Measurements from ENCODE around the gene OTOG.

The OTOG gene

GRCh38 chr11:17648528-17648927 is 101.5 kb downstream of the OTOG start:
- no peak for DNase-seq (ENCODE audit: low read depth in 1 of 2, low spot score in 1 of 2)

DNA sequence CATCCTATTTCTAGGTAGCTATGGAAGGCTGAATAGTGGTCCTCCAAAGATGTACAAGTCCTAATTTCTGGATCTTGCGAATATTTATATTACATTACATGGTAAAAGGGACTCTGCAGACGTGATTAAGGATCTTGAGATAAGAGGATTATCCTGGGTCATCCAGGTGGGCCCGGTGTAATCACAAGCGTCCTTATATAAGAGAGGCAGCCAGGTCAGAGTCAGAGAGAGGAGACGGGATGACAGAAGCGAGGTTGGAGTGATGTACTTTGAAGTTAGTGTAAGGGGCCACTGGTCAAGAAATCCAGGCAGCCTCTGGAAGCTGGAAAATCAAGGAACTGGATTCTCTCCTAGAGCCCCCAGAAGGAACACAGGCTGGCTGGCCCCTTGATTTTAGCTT is 102.2 kb downstream of the OTOG start:
- DNase-seq (ENCODE audit: low read depth in 1 of 2, low spot score in 1 of 2): no peak

DNA sequence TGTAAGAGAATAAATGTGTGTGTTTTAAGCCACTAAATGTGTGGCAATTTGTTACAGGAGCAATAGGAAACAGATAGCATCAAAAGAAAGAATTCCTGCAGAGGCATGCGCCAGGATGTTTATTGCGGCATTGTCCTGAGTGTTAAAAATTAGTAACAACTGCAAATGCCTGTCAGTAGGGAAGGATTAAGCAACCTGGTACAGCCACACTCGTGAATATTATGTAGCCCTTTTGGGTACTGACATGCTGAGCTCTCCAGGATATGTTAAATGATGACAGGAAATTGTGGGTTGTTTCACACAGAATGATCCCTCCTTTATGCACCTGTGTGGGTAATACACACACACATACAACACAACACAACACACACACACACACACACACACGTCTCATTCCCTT is 102.6 kb downstream of the OTOG start:
- no peak for DNase-seq (ENCODE audit: low read depth in 1 of 2, low spot score in 1 of 2)

DNA sequence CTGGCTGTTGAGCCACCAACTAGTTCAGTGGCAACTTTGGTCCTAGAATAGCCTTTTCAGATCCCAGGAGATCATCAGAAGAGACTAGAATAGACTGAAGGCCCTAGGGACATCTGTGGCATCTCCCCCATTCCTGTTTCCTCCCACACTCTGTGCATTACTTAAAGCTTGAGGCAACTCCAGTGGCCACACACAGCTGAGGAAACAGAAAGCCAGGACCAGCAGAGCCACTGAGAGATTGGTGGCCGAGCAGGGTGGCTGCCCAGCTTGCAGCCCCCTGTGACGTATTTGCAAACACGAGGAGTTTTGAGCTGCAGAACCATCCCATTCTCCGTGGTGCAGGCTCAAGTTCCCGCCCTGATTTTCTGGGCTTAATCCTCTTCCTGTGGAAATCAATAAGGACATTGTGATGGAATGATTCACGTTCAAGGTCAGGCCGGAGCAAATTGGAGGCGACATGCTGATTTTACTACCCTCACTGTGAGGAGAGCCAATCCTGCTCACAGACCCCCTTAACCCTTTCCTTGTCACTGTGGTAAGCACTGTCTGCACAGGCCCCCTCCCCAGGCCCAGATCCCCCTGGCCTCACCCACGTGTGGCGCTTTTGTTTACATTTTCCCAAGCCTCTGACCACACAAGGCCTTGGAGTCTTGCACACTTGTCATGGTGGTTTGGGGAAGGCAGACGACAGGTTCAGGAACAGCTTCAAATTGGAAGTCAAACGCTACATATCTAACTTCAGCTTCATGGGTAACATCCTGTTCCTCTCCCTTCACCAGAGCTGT is 103.3 kb downstream of the OTOG start:
- DNase-seq (ENCODE audit: low read depth in 1 of 2, low spot score in 1 of 2): no peak

- DNase-seq (ENCODE audit: low read depth in 1 of 2, low spot score in 1 of 2): no peak
Measured at GRCh38 chr11:17651061-17651460, 104.0 kb downstream of the OTOG start.

GRCh38 chr11:17651681-17652080 is 104.6 kb downstream of the OTOG start:
- DNase-seq (ENCODE audit: low read depth in 1 of 2, low spot score in 1 of 2): no peak

DNA sequence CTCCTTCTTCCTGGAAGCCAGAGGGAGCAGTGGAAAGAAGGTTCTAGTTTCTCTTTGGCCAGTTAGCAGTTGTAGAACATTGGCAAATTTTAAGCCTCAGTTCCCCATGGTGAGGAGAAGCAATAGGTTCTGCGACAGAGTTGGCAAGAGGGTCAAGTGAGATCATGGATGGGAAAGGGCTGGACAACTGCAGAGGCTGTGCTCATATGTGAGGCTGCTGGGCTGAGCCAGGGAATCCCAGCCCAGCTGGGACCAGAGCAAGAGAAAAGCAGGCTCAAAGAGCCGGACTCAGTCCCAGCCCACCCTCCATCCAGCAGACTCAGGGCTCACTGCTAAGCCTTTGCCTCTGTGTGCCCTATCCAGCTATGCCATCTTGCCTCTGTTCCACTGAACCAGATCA is 105.5 kb downstream of the OTOG start:
- DNase-seq (ENCODE audit: low read depth in 1 of 2, low spot score in 1 of 2): no peak

DNA sequence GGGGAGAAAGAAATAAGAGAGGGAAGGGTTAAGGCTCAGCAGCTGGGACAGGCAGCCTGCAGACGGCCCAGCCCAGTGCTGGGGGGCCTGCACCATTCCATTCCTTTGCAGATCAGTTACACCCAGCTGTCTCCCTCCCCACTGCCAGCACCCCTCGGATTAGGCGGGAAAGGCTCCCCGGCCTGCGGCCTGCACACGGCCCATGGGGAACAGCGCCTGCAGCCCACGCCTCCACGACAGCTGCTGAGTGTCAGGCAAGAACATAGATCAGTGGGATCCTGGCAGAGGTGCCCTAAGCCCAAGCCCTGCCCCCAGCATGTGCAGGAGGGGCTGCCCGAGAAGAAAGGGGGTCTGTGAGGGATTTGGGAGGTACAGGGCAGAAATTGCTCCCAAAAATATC is 106.6 kb downstream of the OTOG start:
- no peak for DNase-seq (ENCODE audit: low read depth in 1 of 2, low spot score in 1 of 2)

GRCh38 chr11:17655682-17656081 is 108.6 kb downstream of the OTOG start:
- DNase-seq (ENCODE audit: low read depth in 1 of 2, low spot score in 1 of 2): no peak

- DNase-seq (ENCODE audit: low read depth in 1 of 2, low spot score in 1 of 2): no peak
Measured at GRCh38 chr11:17658211-17658610, 111.2 kb downstream of the OTOG start.

DNA sequence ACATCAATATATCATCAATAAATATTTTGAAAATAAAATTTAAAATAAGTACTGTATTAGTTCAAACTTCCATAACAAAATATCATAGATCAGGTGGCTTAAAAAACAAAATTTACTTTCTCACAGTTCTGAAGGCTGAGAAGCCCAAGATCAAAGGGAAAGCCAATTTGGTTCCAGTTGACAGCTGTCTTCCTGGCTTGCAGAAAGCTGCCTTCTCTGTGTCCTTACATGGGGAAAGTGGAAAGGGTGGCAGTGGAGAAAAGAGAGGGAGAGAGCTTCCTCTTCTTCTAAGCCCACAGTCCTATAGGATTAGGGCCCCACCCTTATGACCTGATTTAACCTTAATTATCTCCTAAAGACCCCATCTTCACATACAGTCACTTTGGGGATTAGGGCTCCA is 121.1 kb downstream of the OTOG start:
- no peak for DNase-seq (ENCODE audit: low read depth in 1 of 2, low spot score in 1 of 2)

DNA sequence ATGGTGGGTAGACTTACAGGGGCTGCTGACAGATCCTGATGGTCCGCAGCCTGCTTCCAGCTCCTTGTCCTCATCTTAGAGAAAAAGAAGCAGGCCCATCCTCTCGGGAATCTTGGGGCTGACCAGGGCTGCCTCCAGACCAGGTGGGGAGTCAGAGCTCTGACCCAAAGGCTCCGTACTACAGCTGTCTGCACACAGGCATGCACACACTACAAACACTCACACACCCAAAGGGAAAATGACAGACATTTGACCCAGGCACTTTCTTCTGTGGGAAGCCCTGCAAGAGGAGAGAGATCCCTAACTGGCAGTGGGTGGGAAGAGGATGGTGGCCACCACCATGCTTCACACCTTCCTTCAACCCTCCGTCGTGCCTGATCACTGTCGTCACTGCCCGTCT is 125.4 kb downstream of the OTOG start:
- DNase-seq (ENCODE audit: low read depth in 1 of 2, low spot score in 1 of 2): no peak

GRCh38 chr11:17673951-17674350 is 126.9 kb downstream of the OTOG start:
- no peak for DNase-seq (ENCODE audit: low read depth in 1 of 2, low spot score in 1 of 2)

GRCh38 chr11:17682848-17683247 is 135.8 kb downstream of the OTOG start:
- no peak for DNase-seq (ENCODE audit: low read depth in 1 of 2, low spot score in 1 of 2)

GRCh38 chr11:17683377-17684161 is 136.5 kb downstream of the OTOG start:
- no peak for DNase-seq (ENCODE audit: low read depth in 1 of 2, low spot score in 1 of 2)

GRCh38 chr11:17684550-17684949 is 137.5 kb downstream of the OTOG start:
- DNase-seq (ENCODE audit: low read depth in 1 of 2, low spot score in 1 of 2): no peak

- DNase-seq (ENCODE audit: low read depth in 1 of 2, low spot score in 1 of 2): no peak
Measured at GRCh38 chr11:17686231-17686980, 139.3 kb downstream of the OTOG start.

GRCh38 chr11:17687946-17688670 is 141.0 kb downstream of the OTOG start:
- DNase-seq (ENCODE audit: low read depth in 1 of 2, low spot score in 1 of 2): no peak

GRCh38 chr11:17691550-17691949 is 144.5 kb downstream of the OTOG start:
- DNase-seq (ENCODE audit: low read depth in 1 of 2, low spot score in 1 of 2): no peak

DNA sequence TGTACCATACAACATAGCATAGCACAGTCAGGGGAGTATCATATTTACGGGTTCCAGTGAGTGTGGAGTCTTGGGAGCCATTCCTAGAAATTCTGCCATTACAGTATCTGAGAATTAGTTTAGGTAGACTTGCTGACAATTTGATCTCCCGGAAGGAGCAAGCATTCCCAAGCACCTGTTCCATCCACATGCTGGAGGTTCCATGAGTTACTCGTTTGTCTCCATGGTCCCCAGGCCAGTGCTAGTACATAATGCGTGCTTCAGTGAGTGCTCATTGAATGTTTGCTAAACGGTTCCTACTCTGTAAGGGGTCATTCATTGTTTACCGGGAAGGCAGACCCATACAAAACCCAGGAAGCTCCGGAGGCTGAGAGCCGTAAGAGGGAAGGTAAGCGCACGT is 144.9 kb downstream of the OTOG start:
- DNase-seq (ENCODE audit: low read depth in 1 of 2, low spot score in 1 of 2): no peak

DNA sequence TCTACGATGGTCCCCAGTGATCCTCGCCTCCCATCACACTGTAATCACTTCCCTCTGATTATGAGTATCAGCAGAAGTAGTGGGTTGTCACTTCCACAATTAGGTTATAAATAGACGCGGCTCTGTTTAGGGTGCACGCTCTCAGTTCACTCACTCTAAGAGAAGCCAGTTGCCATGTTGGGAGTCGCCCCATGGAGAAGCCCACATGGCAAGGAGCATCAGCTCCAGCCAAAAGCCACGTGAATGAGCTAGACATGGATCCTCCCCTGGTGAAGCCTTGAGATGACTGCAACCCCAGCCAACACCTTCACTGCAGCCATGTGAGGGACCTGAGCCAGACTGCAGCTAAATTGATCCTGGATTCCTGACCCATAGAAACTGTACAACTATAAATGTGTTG is 145.9 kb downstream of the OTOG start:
- DNase-seq (ENCODE audit: low read depth in 1 of 2, low spot score in 1 of 2): no peak
